Stimulated activated naive CD8-positive, alpha-beta T cell treated with anti-CD3 and anti-CD28 coated beads, Interleukin-15, Interleukin-2, amounts not matched to agents 100 U/mL and 50 U/mL, for 24 hours (primary cell): ENCODE measurements around the gene BIRC2.

Experiments used
- ATAC-seq: fragments of 150-1000 bp; cut with Tn5 transposase; one replicate; pipeline ENCODE4 v1.10.0; 2021
- DNase-seq: peaks from one replicate; pipeline ENCODE4 v3.0.0; 2021

The BIRC2 gene

DNA sequence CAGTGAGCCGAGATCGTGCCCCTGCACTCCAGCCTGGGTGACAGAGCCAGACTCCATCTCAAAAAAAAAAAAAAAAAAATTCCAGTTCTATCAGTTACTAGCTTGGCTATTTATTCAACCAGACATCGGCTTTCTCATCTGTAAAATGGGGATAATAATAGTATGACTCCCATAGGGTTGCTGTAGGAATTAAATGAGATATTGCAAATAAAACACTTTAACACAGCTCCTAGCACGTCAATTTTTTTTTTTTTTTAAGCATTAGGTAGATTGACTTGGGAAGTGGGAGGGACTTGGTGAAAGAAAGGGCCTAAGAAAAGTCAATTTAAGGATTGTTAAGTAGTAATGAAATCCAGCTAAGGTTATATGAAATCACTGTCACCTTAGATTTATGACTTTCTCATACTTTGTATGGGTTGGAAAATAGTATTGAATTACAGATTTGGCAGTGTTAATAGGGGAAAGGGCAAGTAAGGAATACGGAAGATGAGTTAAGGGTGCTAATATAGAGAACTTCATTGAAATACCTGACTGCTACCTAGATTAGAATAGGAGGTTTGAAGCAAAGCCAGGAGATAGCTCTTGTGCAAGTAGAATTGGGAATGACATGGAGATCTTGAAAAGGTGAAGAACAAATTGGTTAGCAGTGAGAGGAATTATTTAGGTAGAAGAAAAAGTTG lies 28.8 kb downstream of the BIRC2 start:
- ATAC-seq = no peak
- no peak for DNase-seq

GRCh38 chr11:102377891-102378290 lies 30.9 kb downstream of the BIRC2 start:
- DNase-seq (no peak), ATAC-seq (no peak)

GRCh38 chr11:102378818-102379217 lies 31.8 kb downstream of the BIRC2 start:
- no peak for DNase-seq
- ATAC-seq = peak; percentile 55

DNA sequence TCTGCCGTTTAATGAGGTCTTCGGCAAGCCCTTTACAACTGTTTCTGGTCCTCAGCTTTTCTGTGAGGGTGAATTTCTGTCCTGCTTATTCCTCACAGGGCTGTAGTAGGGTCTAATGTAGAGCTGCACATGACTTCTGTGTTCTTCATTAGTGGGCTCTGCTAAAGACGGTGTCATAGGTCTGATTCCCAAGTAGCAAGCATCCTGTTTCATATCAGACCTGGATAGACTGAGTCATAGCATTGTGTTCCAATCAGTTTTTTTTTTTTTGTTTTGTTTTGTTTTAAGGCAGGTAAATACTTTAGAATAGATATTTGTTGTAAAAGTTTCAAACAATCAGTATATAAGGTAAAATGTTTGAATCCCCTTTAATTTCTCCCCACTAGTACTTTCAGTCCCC lies 35.4 kb downstream of the BIRC2 start:
- ATAC-seq (no peak), DNase-seq (no peak)

GRCh38 chr11:102383839-102384238 lies 36.8 kb downstream of the BIRC2 start:
- ATAC-seq (no peak), DNase-seq (no peak)

DNA sequence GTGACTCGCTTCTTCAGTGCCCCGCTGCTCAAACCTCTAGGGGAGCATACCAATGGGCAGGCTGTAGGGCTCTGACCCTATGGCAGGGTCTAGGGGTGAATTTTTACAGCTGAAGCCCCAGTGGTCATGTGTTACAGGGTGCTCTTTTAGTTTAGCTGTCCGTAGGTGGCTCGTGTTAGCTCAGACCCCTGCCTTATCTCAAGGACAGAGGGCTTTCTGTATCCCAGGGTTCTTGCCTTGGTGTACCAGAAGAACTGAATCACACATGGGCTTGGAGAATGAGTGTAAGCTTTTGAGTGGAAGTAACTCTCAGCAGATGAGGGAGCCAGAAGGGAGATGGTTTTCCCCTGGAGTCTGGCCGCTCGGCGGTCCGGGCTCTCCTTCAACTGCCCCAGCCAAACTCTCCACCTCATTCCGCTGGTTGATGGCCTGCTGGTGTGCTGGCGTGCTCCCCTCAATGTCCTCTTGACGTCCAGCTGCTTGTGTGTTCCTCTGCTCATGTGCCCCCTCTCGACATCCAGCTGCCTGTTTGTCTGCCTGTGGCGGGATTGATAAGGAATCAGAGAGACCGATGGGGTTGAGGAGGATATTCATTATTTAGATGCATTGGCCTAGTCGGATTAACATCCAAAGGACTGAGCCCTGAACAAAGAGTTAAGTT lies 37.5 kb downstream of the BIRC2 start:
- no peak for DNase-seq
- ATAC-seq = no peak

- DNase-seq = no peak
- no peak for ATAC-seq
Measured at GRCh38 chr11:102385085-102386007, 38.3 kb downstream of the BIRC2 start.

GRCh38 chr11:102386136-102386734 lies 39.2 kb downstream of the BIRC2 start:
- DNase-seq (no peak), ATAC-seq (no peak)

GRCh38 chr11:102387043-102387781 lies 40.2 kb downstream of the BIRC2 start:
- DNase-seq (no peak), ATAC-seq (no peak)

DNA sequence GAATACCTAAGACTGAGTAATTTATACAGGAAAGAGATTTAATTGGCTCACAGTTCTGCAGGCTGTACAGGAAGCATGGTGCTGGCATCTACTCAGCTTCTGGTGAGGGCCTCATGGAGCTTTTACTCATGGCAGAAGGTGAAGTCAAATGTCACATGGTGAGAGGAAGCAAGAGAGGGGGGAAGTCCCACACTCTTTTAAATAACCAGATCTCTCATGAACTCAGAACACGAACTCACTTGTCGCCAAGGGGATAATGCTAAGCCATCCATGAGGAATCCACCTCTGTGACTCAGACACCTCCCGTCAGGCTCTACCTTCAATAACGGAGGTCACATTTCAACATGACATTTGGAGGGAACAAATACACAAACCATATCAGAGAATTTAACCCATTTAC lies 42.2 kb downstream of the BIRC2 start:
- DNase-seq (no peak), ATAC-seq (peak; percentile 50)

GRCh38 chr11:102390667-102391465 lies 43.9 kb downstream of the BIRC2 start:
- ATAC-seq (peak; percentile 66), DNase-seq (peak; percentile 58)

DNA sequence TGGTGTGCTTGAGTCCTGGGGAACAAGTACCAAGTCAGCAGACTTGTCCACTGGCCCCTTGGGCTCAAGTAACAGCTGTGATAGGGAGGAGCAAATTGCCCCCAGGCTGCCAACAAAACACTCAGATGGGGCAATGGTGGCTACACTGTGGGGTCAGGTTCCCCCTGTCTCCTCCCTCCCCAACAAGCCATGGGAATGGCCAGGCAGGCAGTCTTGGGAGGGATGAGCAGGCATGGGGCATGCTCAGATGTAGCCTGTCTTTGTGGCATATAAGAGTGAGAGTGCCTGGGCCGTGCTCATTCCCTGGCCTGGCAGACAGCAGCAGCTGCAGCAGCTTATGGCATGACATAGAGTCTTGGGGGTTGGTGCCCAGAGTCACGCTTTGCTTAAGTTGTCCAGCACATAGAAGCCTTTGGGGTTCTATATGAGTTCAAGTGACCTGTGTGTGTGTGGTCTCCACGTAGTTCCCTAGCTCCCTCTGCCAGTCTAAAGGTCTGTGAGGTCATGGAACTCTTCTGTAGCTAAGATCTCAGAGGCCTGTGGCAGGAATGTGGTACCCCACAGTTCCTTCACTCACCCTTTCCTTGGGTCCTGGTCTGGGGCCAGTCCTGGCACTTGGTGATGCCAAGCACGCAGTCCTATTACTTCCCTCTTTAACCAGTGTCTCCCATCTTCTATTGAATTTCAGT lies 44.7 kb downstream of the BIRC2 start:
- DNase-seq = no peak
- ATAC-seq = no peak

- DNase-seq = no peak
- no peak for ATAC-seq
Measured at GRCh38 chr11:102393272-102393730, 46.3 kb downstream of the BIRC2 start.

- no peak for ATAC-seq
- DNase-seq = no peak
Measured at GRCh38 chr11:102395720-102396393, 48.8 kb downstream of the BIRC2 start.

GRCh38 chr11:102396708-102397563 lies 49.9 kb downstream of the BIRC2 start:
- DNase-seq (no peak), ATAC-seq (peak; percentile 45)

DNA sequence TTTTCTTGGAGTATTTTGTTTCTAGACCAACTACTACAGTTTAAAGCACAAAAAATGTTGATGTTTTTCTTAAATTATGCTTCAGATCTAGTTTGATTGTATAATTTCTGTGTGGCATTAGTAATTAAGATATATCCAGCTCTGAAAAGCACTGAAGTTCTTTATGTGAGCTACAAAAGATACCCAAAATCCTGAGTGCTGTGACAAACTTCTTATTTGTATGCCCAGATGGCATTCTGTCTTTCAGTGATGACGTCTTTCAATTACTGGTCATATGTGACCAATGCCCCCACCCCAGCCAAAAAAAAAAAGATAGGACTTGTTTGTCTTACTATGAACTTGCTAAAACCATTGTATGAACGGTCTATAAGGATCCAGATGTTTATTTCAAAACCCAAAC lies 51.3 kb downstream of the BIRC2 start:
- DNase-seq (no peak), ATAC-seq (no peak)

DNA sequence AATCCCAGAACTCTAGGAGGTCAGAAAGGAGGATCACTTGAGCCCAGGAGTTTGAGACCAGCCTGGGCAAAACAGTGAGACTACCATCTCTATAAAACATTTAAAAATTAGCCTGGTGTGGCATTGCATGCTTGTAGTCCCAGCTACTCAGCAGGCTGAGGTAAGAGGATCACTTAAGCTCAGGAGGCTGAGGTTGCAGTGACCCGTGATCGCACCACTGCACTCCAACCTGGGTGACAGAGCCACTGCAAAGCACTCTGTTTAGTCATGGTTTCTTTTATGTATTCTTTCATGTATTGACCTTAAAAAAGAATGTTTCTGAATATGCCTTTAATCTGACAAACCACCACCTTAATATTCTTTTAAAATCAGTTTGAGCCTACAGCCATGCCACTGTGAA lies 52.2 kb downstream of the BIRC2 start:
- ATAC-seq (no peak), DNase-seq (no peak)

GRCh38 chr11:102400603-102401002 lies 53.6 kb downstream of the BIRC2 start:
- DNase-seq (no peak), ATAC-seq (no peak)

- DNase-seq (no peak), ATAC-seq (no peak)
Measured at GRCh38 chr11:102401905-102402304, 54.9 kb downstream of the BIRC2 start.
